NOMO-1 treated with DMSO at 0.1 percent for 48 hours (cell line): ENCODE results near the gene SLC37A1.

Source experiments
- DNase-seq: peaks from one replicate; lab custom pipeline; 2025; ENCODE audit not compliant: unreplicated experiment; lab: John Stamatoyannopoulos, UW

The SLC37A1 gene

DNA sequence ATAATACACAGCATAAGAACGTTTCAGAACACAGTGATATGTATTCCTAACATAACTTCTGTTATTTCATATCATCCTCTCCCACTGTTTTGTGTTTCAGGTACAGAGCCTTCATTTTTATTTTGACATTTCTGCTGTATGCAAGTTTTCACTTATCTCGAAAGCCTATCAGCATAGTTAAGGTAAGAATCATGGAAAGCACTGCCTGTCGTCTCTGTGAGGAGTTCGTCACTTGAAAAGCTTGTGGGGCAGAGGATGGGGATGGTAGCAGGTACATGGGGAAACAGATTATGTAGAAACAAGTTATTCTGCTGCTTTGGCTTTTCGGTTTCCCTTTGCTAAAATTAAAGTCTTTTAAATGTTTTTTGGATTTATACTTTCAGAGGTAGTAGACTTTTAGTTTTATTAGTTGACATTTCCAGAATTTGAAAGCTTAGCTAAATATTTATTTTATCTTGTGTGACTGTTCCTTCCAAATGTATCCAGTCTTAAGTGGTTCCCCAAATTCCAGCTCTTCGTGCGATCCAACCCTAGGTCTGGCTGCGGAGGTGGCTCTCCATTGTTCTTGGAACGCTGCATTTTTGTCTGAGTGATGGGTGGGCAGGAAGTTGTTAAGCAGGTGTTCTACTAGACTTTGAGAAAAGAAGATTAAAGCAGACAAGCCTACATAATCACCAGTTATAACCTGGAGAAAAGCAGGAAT lies 12.2 kb downstream of the SLC37A1 start:
- DNase-seq: no peak

DNA sequence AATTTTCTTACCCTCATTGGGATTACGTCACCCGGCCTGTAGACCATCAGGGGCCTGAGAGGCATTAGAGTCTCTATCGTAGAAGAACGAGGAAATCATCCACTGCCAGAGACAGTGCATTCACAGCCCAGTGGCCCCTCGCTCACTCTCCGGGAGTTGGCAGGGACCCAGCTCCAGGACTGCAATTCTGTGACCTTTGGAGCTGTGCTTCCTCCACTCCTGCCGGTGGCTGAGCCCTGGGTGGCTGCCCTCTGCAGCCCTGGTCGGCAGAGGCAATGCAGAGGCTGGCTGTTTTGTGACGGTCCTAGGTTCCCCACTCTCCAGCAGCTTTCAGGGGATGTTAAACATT lies 12.7 kb downstream of the SLC37A1 start:
- DNase-seq: no peak

- no peak for DNase-seq
Measured at GRCh38 chr21:42527127-42527488, 13.5 kb downstream of the SLC37A1 start.

GRCh38 chr21:42527489-42528158 lies 14.0 kb downstream of the SLC37A1 start:
- peak; percentile 40 for DNase-seq

DNA sequence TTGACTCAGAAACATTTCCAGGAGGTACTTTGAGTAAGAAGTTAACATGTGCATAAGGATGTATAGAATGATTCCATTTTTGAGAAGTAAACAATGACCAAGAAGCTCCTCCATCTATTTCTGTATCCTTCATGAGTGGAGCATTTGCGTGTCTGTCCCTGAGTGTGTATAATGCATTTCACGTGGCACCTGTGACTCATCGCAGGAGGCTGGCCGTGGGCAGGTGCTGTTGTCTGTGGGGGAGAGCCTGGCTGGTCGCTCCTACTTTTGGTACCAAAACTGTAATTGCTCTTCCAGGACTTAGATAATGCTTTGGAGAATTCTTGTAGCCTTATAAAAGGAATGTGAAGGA lies 16.5 kb downstream of the SLC37A1 start:
- no peak for DNase-seq

- no peak for DNase-seq
Measured at GRCh38 chr21:42531771-42532170, 18.1 kb downstream of the SLC37A1 start.

DNA sequence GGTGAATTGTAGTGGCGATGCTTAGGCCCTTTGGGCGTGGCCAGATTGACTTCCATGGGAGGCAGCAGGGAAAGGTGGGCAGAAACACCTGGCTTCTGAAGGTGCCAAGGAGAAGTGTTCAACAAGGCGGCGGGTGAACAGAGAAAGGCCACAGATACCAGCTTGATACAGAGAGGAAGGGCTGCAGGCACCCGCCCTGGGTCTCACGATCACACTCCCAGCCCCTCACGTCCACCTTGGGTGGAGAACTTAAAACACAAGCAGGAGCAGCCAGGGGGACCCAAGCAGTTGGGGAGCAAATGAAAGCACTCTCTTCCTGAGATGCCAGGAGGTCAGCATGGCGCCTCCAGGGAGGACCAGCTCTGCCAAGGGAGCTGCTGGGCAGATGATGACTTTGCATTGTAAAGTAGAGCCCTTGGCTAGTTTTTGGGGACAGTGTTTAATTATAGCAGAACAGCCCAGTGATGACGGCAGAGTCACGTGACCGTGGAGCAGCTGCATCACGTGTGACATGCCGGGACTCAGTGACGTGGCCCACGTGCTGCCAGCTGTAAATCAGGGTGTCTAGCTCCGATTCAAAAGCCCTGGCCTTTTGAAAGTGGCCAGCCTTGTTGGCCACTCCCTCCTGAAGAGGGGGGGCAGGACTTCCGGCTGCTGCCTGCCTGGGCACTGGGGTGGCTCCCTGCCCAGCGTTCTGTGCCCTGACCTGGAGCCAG lies 19.0 kb downstream of the SLC37A1 start:
- no peak for DNase-seq

DNA sequence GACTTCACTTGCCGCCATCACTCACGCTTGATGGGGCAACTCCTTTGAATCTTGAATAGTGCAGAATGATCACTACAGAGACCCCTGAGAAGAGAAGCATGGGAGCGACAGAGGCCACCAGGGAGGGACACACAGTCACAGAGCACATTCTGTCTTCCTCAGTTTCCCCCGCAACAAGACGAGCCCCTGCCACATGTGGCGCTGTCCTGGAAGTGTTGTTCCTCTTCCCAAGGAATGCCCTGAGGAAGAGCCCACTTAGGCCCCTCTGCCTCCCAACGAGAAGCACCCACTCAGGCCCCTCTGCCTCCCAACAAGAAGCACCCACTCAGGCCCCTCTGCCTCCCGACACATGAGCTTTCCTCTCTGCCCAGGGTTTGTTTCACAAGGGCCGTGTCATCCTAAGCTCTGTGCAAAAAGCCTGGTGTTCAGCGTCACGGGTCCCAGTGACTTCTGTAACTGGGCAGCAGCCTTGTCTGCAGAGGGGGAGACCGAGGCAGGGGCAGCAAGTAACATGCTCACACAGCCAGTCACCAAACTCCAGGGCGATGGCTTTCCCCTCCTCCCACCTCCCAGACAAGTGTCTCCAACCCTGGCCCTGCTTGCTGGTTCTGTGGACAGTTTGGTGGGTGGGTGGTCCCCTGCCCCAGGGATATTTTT lies 19.8 kb downstream of the SLC37A1 start:
- no peak for DNase-seq

DNA sequence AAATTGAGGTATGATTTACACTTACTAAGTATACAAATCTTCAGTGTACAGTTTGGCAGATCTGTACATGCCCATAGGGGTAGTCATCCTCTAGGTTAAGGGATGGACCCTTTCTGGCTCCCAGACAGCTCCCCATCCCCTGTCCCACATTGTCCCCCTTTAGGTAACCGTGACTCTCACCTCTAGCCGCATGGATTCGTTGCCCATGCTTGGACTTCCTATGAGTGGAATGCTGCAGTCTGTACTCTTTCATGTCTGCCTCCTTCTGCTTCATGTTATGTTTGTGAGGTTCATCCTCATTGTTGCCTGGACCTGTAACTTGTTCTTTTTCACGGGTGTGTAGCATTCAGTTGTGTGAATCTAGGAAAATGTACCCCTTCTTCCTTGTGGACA lies 20.3 kb downstream of the SLC37A1 start:
- DNase-seq: no peak

- no peak for DNase-seq
Measured at GRCh38 chr21:42534421-42535378, 21.0 kb downstream of the SLC37A1 start.

- no peak for DNase-seq
Measured at GRCh38 chr21:42535602-42536171, 22.0 kb downstream of the SLC37A1 start.

- no peak for DNase-seq
Measured at GRCh38 chr21:42536601-42537000, 22.9 kb downstream of the SLC37A1 start.

- peak; percentile 5 for DNase-seq
Measured at GRCh38 chr21:42537106-42537742, 23.6 kb downstream of the SLC37A1 start.

DNA sequence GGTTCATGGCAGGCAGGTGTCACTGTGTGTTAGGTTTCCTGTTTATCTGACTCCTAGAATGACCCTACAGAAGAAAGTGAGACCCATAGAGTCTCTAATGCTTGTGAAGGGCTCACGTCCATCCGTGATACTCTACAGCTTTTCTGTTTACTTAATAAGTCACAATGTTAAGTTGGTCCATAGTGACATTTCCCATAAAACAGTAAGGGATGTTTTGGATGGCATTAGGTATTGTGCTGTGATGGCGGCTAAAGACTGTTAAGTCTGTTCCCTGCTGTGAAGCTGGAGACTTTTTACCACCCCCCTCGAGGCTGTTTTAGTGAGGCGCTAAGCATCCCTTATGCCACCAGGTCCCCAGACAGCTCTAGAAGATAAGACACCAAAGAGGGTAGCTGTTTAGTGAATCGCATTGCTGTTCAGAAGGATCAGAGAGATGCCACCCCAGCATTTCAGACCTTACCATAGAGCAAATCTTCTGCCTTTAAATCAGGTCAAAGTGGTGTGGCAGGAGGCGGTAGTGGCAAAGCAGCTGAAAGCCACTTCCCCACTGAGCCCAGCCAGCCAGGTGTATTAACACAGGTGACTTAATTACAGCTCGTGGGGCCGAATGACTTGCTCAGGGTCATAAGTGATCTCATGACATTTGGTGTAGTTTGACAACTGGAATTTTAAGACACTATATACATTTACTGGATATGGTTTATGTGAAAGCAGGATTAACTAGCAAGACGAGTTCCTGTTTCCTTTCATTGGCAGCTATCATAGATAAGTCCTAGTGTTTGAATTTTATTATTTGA lies 25.0 kb downstream of the SLC37A1 start:
- DNase-seq: no peak

- DNase-seq: no peak
Measured at GRCh38 chr21:42539342-42539741, 25.7 kb downstream of the SLC37A1 start.

- DNase-seq: no peak
Measured at GRCh38 chr21:42539931-42540343, 26.3 kb downstream of the SLC37A1 start.

DNA sequence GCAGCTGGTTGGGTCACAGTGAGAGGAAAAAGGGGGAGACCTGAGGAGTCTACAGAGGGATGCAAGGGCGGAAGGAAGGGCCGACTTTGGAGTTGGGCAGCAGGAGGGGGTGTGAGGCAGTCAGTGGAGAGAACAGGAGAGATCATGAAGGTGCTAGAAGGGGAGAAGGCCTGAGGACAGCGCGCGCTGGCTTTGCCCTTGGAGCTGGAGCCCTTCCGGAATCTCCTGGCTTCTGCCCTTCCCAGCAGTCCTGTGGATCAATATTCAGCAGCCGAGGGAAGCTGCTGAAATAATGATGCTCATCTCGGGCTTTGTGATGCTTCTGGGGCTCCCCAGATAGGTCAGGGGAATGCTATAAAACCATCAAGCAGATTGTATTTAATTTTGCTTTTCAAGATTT lies 26.7 kb downstream of the SLC37A1 start:
- no peak for DNase-seq

- no peak for DNase-seq
Measured at GRCh38 chr21:42541174-42541573, 27.5 kb downstream of the SLC37A1 start.

DNA sequence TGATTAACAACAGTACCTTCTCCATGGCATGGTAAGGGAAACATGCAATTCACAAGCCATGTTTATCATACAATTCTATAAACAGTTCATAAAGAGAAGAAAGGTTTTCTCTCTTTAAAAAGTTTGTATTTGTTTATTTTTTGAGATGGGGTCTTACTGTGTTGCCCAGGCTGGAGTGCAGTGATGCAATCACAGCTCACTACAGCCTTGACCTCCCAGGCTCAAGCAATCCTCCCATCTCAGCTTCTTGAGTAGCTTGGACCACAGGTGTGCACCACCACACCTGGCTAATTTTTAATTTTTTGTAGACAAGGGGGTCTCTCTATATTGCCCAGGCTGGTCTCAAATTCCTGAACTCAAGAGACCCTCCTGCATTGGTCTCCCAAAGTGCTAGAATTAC lies 28.0 kb downstream of the SLC37A1 start:
- DNase-seq: no peak
